GM12801 (cell line): Measurements from ENCODE around the gene KRTAP10-5.

Experiments used
- TF ChIP-seq, protein P1 (sequence below): IDR thresholded peaks from one replicate; pipeline ENCODE4 v1.5.1; 2011; ENCODE audit warnings: control low read depth; ENCODE audit not compliant: insufficient read length; ENCODE audit errors: extremely low read depth

The KRTAP10-5 gene

GRCh38 chr21:44618909-44619308 lies 38.5 kb upstream of the KRTAP10-5 start:
- TF ChIP-seq, protein P1, sequence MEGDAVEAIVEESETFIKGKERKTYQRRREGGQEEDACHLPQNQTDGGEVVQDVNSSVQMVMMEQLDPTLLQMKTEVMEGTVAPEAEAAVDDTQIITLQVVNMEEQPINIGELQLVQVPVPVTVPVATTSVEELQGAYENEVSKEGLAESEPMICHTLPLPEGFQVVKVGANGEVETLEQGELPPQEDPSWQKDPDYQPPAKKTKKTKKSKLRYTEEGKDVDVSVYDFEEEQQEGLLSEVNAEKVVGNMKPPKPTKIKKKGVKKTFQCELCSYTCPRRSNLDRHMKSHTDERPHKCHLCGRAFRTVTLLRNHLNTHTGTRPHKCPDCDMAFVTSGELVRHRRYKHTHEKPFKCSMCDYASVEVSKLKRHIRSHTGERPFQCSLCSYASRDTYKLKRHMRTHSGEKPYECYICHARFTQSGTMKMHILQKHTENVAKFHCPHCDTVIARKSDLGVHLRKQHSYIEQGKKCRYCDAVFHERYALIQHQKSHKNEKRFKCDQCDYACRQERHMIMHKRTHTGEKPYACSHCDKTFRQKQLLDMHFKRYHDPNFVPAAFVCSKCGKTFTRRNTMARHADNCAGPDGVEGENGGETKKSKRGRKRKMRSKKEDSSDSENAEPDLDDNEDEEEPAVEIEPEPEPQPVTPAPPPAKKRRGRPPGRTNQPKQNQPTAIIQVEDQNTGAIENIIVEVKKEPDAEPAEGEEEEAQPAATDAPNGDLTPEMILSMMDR: no peak

GRCh38 chr21:44618504-44618903 lies 38.1 kb upstream of the KRTAP10-5 start:
- TF ChIP-seq, protein P1: no peak

- TF ChIP-seq, protein P1: no peak
Measured at GRCh38 chr21:44617071-44617501, 36.7 kb upstream of the KRTAP10-5 start.

- TF ChIP-seq, protein P1: no peak
Measured at GRCh38 chr21:44616591-44616926, 36.2 kb upstream of the KRTAP10-5 start.

DNA sequence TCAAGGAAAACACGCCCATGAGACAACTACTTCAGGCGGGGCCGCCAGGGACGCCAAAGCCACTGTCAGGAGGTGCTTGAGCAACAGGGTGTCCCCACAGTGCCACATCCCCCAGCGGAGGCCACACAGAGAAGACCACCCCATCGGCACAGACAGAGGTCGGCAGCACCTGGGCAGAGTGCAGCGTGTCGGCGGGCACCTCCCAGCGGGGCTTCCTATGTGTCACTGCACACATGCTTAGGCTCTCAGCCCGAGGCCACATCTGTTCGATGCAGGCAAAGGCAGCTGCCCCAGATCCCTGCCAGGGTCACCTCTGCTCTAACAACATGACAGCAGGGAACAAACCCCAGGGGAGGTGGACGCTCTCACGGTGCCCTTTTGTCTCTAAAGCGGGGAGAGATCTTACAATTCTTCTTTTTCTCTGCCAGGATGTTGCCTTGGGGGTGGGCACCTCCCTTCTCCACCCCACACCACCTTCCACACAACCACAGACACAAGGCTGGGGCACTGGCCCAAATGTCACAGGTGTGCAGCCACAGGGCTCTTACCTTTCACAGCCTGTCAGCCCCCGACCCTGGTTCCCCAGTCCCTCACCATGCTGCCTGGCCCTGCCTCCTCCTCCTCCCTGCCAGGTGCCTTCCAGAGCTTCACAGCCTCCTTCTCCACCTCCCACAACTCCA lies 35.6 kb upstream of the KRTAP10-5 start:
- TF ChIP-seq, protein P1: no peak

GRCh38 chr21:44615466-44615865 lies 35.1 kb upstream of the KRTAP10-5 start:
- TF ChIP-seq, protein P1: no peak

GRCh38 chr21:44614961-44615391 lies 34.6 kb upstream of the KRTAP10-5 start:
- TF ChIP-seq, protein P1: no peak
